Measurements from ENCODE around the gene FKRP. TPM values are rescaled to one million over a fixed set of nuclear protein-coding genes. Genes with fewer than 3 reads are reported as not detected.

FKRP gene
- total RNA-seq, 1 experiment from 2014 or later, result 14.3 TPM

DNA sequence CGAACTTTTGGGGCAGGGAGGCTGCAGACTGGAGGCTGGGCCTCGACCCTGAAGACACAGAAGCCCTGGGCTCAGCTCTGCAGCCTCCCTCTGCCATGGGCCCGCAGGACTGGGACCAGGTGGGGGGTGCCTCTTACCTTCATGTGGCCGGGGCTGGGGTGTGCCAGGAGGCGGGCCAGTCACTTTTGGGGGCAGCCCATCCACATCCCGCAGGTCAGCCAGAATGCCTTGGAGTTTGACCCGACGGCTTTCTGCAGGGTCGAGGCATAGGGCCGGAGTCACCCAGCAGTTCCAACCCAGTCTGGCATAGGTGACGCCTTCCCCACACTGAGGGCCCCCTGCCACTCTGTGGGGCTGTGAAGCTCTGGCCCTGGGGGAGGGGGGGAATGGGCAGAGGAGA is 18.1 kb upstream of the FKRP start:
- POLR2A ChIA-PET (ENCODE audit: unreplicated experiment), result no interaction called here
- no TSS peak for BruUV-seq (replicated peaks)
- H3K9me3 ChIP-seq (ENCODE audit: low read length), result no peaks in the 10 kb centered on the region

DNA sequence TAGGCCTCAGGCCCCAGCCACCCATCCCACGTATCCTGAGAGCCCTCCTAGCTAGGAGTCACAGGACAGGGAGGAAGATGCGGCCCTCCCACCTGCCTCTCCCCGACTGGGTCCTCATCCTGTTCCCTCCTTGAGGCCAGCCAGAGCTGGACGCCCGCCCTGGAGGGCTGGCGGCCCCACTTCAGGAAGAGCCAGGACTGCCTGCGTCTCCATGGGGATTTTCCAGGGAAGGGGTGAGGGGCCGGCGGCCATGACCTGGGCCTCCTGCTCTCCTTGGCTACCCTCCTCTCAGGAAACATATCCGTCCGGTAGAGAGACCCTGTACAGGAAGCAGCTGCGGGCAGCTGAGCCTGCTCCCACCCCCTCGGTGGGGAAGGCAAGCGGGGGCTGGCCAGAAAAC is 17.6 kb upstream of the FKRP start:
- Histone ChIP-seq H3K79me2 (ENCODE audit: low read length) (peaks cover 42% of the 10 kb centered on the region), H3K4me1 (ENCODE audit: insufficient read depth, low read length) (peaks cover 29% of the 10 kb centered on the region), H3K27ac (ENCODE audit: low read length) (no peak overlapping the region), H3F3A (ENCODE audit: low read length, unreplicated experiment) (no peaks in the 10 kb centered on the region), H3K9ac (ENCODE audit: low read length) (no peak overlapping the region), H3K27me3 (ENCODE audit: low read length) (no peaks in the 10 kb centered on the region), H2AFZ (ENCODE audit: low read length) (no peak overlapping the region), H3K4me2 (ENCODE audit: low read length) (no peak overlapping the region), H3K4me3 (ENCODE audit: low read length) (no peak overlapping the region), H4K20me1 (ENCODE audit: low read length) (peaks cover 3% of the 10 kb centered on the region; the same call in 1 of the 2 replicates), H3K36me3 (ENCODE audit: low read depth, low read length) (peaks cover 31% of the 10 kb centered on the region), H3K9me3 (ENCODE audit: low read length) (no peaks in the 10 kb centered on the region), H3K9me2 (replicated peaks; ENCODE audit: low read length) (no peaks in the 10 kb centered on the region)
- ChIA-PET CTCF (interaction anchor here (0.5 to 0.6 kb wide), 2 partner anchors 11 to 92 kb away, joined by 6 to 7 read pairs; partner anchors contain the start of gene PRKD2), POLR2A (ENCODE audit: unreplicated experiment) (no interaction called here)
- DNase-seq (no peak), ATAC-seq (no peak)
- intact Hi-C loops (cut with micrococcal nuclease), result no loop called here
- no peak for TF ChIP-seq EZH2phosphoT487 (IDR thresholded peaks at IDR 0.05; ENCODE audit: borderline replicate concordance, low read length)
- TF ChIP-seq, protein P1, sequence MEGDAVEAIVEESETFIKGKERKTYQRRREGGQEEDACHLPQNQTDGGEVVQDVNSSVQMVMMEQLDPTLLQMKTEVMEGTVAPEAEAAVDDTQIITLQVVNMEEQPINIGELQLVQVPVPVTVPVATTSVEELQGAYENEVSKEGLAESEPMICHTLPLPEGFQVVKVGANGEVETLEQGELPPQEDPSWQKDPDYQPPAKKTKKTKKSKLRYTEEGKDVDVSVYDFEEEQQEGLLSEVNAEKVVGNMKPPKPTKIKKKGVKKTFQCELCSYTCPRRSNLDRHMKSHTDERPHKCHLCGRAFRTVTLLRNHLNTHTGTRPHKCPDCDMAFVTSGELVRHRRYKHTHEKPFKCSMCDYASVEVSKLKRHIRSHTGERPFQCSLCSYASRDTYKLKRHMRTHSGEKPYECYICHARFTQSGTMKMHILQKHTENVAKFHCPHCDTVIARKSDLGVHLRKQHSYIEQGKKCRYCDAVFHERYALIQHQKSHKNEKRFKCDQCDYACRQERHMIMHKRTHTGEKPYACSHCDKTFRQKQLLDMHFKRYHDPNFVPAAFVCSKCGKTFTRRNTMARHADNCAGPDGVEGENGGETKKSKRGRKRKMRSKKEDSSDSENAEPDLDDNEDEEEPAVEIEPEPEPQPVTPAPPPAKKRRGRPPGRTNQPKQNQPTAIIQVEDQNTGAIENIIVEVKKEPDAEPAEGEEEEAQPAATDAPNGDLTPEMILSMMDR (conservative IDR thresholded peaks at IDR 0.05; ENCODE audit: low read depth, low read length), result no peak
- TF ChIP-seq EZH2 (IDR thresholded peaks at IDR 0.05; ENCODE audit: low read length, unreplicated experiment), result no peak
- BruUV-seq (replicated peaks), result no TSS peak

More for the DNA sequence above, 18.1 kb upstream of the FKRP start:
- Histone ChIP-seq H3K27me3 (ENCODE audit: low read length) (no peaks in the 10 kb centered on the region), H3K79me2 (ENCODE audit: low read length) (peaks cover 37% of the 10 kb centered on the region), H4K20me1 (ENCODE audit: low read length) (no peaks in the 10 kb centered on the region), H3K36me3 (ENCODE audit: low read depth, low read length) (peaks cover 34% of the 10 kb centered on the region), H3K9ac (ENCODE audit: low read length) (no peak overlapping the region), H3K4me1 (ENCODE audit: insufficient read depth, low read length) (peaks cover 24% of the 10 kb centered on the region), H2AFZ (ENCODE audit: low read length) (no peak overlapping the region), H3F3A (ENCODE audit: low read length, unreplicated experiment) (no peaks in the 10 kb centered on the region), H3K9me2 (replicated peaks; ENCODE audit: low read length) (no peaks in the 10 kb centered on the region), H3K27ac (ENCODE audit: low read length) (no peak overlapping the region), H3K4me3 (ENCODE audit: low read length) (no peak overlapping the region), H3K4me2 (ENCODE audit: low read length) (no peak overlapping the region)
- ATAC-seq (no peak), DNase-seq (no peak)
- CTCF ChIA-PET, result no interaction called here
- TF ChIP-seq EZH2 (IDR thresholded peaks at IDR 0.05; ENCODE audit: low read length, unreplicated experiment) (no peak), EZH2phosphoT487 (IDR thresholded peaks at IDR 0.05; ENCODE audit: borderline replicate concordance, low read length) (no peak)
- TF ChIP-seq, protein P1 (conservative IDR thresholded peaks at IDR 0.05; ENCODE audit: low read depth, low read length), result no peak
- intact Hi-C loops (cut with micrococcal nuclease), result no loop called here

DNA sequence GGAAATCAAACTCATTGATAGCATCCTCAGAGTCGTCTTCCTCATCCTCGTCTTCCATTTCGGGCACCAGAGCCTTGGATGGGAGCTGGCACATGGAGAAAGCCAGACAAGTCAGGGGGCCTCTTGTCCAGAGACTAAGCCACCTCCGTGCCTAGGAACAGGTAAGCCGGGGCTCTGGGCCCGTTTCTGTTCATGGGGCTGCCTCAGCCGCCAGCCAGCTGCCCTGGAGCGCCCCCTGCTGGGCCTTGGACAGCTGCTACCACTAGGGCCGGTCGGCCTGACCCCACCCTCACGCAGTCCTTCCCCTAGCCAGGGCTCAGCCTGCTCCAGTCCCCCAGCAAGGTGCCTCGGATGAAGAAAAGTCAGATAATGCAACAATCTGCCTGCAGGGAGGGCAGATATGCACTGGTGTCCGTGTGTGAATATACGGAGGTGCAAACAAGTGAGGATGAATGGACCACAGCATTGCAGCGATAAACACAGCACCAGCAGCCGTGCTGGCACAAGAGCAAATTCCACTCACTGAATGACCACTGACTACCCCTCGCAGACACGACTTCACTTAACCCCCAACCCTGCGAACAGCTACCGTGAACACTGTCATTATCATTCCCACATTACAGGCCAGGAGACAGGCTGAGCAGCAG is 17.0 kb upstream of the FKRP start:
- H3K79me2 ChIP-seq (ENCODE audit: low read length), result peaks cover 48% of the 10 kb centered on the region
- H3K9me3 ChIP-seq (ENCODE audit: low read length), result no peaks in the 10 kb centered on the region
- H3K36me3 ChIP-seq (ENCODE audit: low read depth, low read length), result peaks cover 31% of the 10 kb centered on the region

More for the DNA sequence above, 17.0 kb upstream of the FKRP start:
- Histone ChIP-seq H3K4me3 (ENCODE audit: low read length) (no peak overlapping the region), H3K9ac (ENCODE audit: low read length) (no peak overlapping the region), H3K9me2 (replicated peaks; ENCODE audit: low read length) (no peaks in the 10 kb centered on the region), H3F3A (ENCODE audit: low read length, unreplicated experiment) (no peaks in the 10 kb centered on the region), H3K27me3 (ENCODE audit: low read length) (no peaks in the 10 kb centered on the region), H3K4me2 (ENCODE audit: low read length) (no peak overlapping the region), H3K4me1 (ENCODE audit: insufficient read depth, low read length) (peaks cover 35% of the 10 kb centered on the region), H4K20me1 (ENCODE audit: low read length) (peaks cover 8% of the 10 kb centered on the region; the same call in 1 of the 2 replicates), H2AFZ (ENCODE audit: low read length) (no peak overlapping the region), H3K27ac (ENCODE audit: low read length) (no peak overlapping the region)
- ChIA-PET POLR2A (ENCODE audit: unreplicated experiment) (no interaction called here), CTCF (interaction anchor here (0.5 to 0.7 kb wide), 3 partner anchors 12 to 385 kb away, joined by 4 to 7 read pairs (median 6); partner anchors contain the start of genes PRKD2 and ZC3H4)
- BruUV-seq (replicated peaks), result no TSS peak
- TF ChIP-seq EZH2phosphoT487 (IDR thresholded peaks at IDR 0.05; ENCODE audit: borderline replicate concordance, low read length) (no peak), EZH2 (IDR thresholded peaks at IDR 0.05; ENCODE audit: low read length, unreplicated experiment) (no peak)
- TF ChIP-seq, protein P1 (conservative IDR thresholded peaks at IDR 0.05; ENCODE audit: low read depth, low read length), result peak; percentile 79
- intact Hi-C loops (cut with micrococcal nuclease), result no loop called here
- DNase-seq (peak; percentile 34), ATAC-seq (no peak)

All from PC-3 (cell line).